SK-N-SH (cell line): ENCODE data around the gene ETF1. TPM values are rescaled to one million over a fixed set of nuclear protein-coding genes. Genes with fewer than 3 reads are reported as not detected.
"Not testable (repeated sequence)": the region's sequence is repeated elsewhere in the genome, so short reads cannot be mapped to it uniquely, and the experiment has no call there.

Experiments
- CTCF ChIA-PET: fragments of 300-600, 350-600 bp; formaldehyde crosslinking; extraction: SDS; loops from one replicate; lab custom pipeline; 2021; lab: Yijun Ruan, JAX
- POLR2A ChIA-PET: fragments of 350-600 bp; sonication (Branson Sonifier 250); formaldehyde crosslinking; extraction: SDS; loops from one replicate; lab custom pipeline; 2020; ENCODE audit warnings: antibody characterized with exemption, inconsistent platforms; lab: Yijun Ruan, JAX
- DNase-seq: peaks from one replicate; pipeline ENCODE4 v3.0.0; 2012
- H2AFZ ChIP-seq: fragments of 200-600 bp; sonication (generic); 2 replicates; pipeline ENCODE4 v1.8.1; 2016; ENCODE audit warnings: antibody characterized with exemption, mild to moderate bottlenecking, low read depth
- H3F3A ChIP-seq: fragments of 200-600 bp; sonication (generic); replicated peaks from 2 replicates; pipeline ENCODE3; 2016; ENCODE audit warnings: antibody characterized with exemption, mild to moderate bottlenecking; ENCODE audit not compliant: insufficient read depth
- H3K27ac ChIP-seq, 2 experiments: fragments of 200-500 bp in 1 of 2; fragments of 200-600 bp in 1 of 2; sonication (Bioruptor generic) in 1 of 2; sonication (generic), shearing (Covaris generic) in 1 of 2; 2 replicates each; pipeline versions ENCODE4 v1.5.1 to v1.6.1; 2014 to 2016; ENCODE audit warnings: low read depth in 2 of 2, inconsistent platforms in 1 of 2, low read length in 1 of 2, mild to moderate bottlenecking in 1 of 2, mixed read lengths in 1 of 2
- H3K27me3 ChIP-seq: fragments of 200-600 bp; sonication (generic), shearing (Covaris generic); 2 replicates; pipeline ENCODE4 v1.6.1; 2016; ENCODE audit warnings: mixed run types; ENCODE audit not compliant: insufficient read depth
- H3K36me3 ChIP-seq, 2 experiments: fragments of 200-500 bp in 1 of 2; fragments of 200-600 bp in 1 of 2; sonication (Bioruptor generic) in 1 of 2; sonication (generic) in 1 of 2; replicated peaks in 1 of 2; 2 replicates each; pipeline versions ENCODE3 to v1.5.1; 2014 to 2016; ENCODE audit warnings: low read length in 1 of 2, mild to moderate bottlenecking in 1 of 2; ENCODE audit not compliant: insufficient read depth in 2 of 2, control insufficient read depth in 1 of 2
- H3K4me1 ChIP-seq, 2 experiments: fragments of 200-500 bp in 1 of 2; fragments of 200-600 bp in 1 of 2; sonication (Bioruptor generic) in 1 of 2; sonication (generic), shearing (Covaris generic) in 1 of 2; 2 replicates each; pipeline versions ENCODE4 v1.5.1 to v1.6.1; 2014 to 2016; ENCODE audit warnings: low read depth in 1 of 2, low read length in 1 of 2, mixed run types in 1 of 2; ENCODE audit not compliant: insufficient read depth in 2 of 2, control insufficient read depth in 1 of 2
- H3K4me2 ChIP-seq: fragments of 200-600 bp; sonication (generic), shearing (Covaris generic); 2 replicates; pipeline ENCODE4 v1.6.1; 2017; ENCODE audit warnings: mixed run types
- H3K4me3 ChIP-seq, 2 experiments: fragments of 200-500 bp in 1 of 2; fragments of 200-600 bp in 1 of 2; sonication (Bioruptor generic) in 1 of 2; sonication (generic), shearing (Covaris generic) in 1 of 2; 2 replicates each; pipeline versions ENCODE4 v1.5.1 to v1.8.1; 2014 to 2016; ENCODE audit warnings: low read depth in 2 of 2, inconsistent platforms in 1 of 2, low read length in 1 of 2, mild to moderate bottlenecking in 1 of 2, mixed read lengths in 1 of 2, moderate library complexity in 1 of 2
- H3K79me2 ChIP-seq: fragments of 200-600 bp; sonication (generic); 2 replicates; pipeline ENCODE4 v1.8.1; 2017; ENCODE audit warnings: mild to moderate bottlenecking; ENCODE audit not compliant: insufficient read depth
- H3K9ac ChIP-seq: fragments of 200-600 bp; sonication (generic); 2 replicates; pipeline ENCODE4 v1.6.1; 2017; ENCODE audit warnings: mixed run types
- H3K9me2 ChIP-seq: fragments of 200-600 bp; sonication (generic); 2 replicates; pipeline ENCODE4 v1.6.1; 2017; ENCODE audit warnings: mixed run types
- H3K9me3 ChIP-seq: fragments of 200-600 bp; sonication (generic); 2 replicates; pipeline ENCODE4 v1.6.1; 2017; ENCODE audit warnings: mixed run types, mild to moderate bottlenecking, moderate library complexity
- H4K20me1 ChIP-seq: fragments of 200-600 bp; sonication (generic); 2 replicates; pipeline ENCODE4 v1.6.1; 2017; ENCODE audit warnings: mild to moderate bottlenecking, mixed run types; ENCODE audit not compliant: insufficient read depth
- CHD2 ChIP-seq: fragments of 150-350 bp; IDR thresholded peaks from 2 replicates; pipeline ENCODE4 v1.6.1; 2018; ENCODE audit warnings: low read length; ENCODE audit not compliant: partially characterized antibody
- ELF1 ChIP-seq: IDR thresholded peaks from 2 replicates; pipeline ENCODE4 v1.4.0; 2012
- FOSL2 ChIP-seq: IDR thresholded peaks from 2 replicates; pipeline ENCODE4 v1.4.0; 2012; ENCODE audit warnings: low read depth, mild to moderate bottlenecking, moderate library complexity, borderline replicate concordance
- FOXJ3 ChIP-seq: sonication (generic); formaldehyde crosslinking; IDR thresholded peaks from 2 replicates; pipeline ENCODE4 v1.5.1; 2020; ENCODE audit warnings: mild to moderate bottlenecking, missing genetic modification reagents
- JUND ChIP-seq: IDR thresholded peaks from 2 replicates; pipeline ENCODE4 v1.4.0; 2012
- RAD21 ChIP-seq: IDR thresholded peaks from 2 replicates; pipeline ENCODE4 v1.6.1; 2012; ENCODE audit warnings: mild to moderate bottlenecking, low read length
- USF2 ChIP-seq: fragments of 150-350 bp; IDR thresholded peaks from 2 replicates; pipeline ENCODE4 v1.6.1; 2017; ENCODE audit warnings: antibody characterized with exemption, low read length, low read depth, borderline replicate concordance
- YY1 ChIP-seq: IDR thresholded peaks from 2 replicates; pipeline ENCODE4 v1.4.0; 2012; ENCODE audit warnings: low read depth, mild to moderate bottlenecking
- WGBS: methylation state at CpG from one replicate; pipeline ENCODE4 v1.1.6; 2017; ENCODE audit warnings: low lambda C conversion rate; 5-methylcytosine and 5-hydroxymethylcytosine counted together
- polyA plus RNA-seq, 3 experiments: library from polyadenylated mRNA; depleted of rRNA; stranded (reverse); fragments of >200 nt; gene quantifications; 2 replicates each; pipeline ENCODE4 v1.2.3, GENCODE V29; 2012
- TF ChIP-seq, protein P1 (sequence below): IDR thresholded peaks from 2 replicates; pipeline ENCODE4 v1.4.0; 2012; ENCODE audit warnings: low read depth

Gene ETF1
- polyA plus RNA-seq, 1 of the 3 experiments (the other 2 are of a cell fraction): 36.7 TPM

DNA sequence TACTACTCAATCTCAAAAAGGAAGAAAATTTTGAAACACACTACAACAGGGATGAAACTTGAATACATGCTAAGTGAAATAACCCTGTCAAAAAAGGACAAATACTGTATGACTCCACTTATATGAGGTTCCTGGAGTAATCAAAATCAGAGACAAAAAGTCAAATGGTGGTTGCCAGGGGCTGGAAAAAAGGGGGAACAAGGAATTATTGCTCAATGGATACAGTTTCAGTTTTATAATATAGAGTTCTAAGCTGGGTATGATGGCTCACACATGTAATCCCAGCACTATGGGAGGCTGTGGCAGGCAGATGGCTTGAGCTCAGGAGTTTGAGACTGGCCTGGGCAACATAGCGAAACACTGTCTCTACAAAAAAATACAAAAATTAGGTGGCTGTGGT lies 29.0 kb downstream of the ETF1 start (continued):
- no peak for TF ChIP-seq CHD2

DNA sequence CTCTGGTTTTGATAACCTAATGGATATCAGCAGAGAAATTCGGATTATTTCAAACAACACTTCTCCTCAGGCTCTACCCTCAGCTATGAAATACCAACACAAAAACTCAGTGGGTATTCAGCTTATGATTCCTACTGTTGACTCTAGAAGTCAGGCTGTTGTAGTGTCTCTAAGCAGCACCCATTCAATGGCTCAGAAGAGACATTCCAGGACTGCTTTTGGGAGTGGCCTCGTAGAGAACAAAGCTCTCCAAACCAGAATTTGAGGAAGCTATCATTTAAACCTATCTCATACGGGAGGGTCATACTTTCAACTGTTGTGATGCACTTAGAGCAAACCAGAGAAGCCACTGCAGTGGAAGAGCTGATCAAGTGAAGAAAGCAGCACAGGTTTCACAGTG lies 34.1 kb downstream of the ETF1 start:
- Histone ChIP-seq H3F3A (peaks cover 37% of the 10 kb centered on the region), H3K4me1 (peaks cover 0 to 6% of the 10 kb centered on the region in 2 experiments; a peak in 1 of 4 replicates), H3K4me2 (no peak overlapping the region), H3K27me3 (no peaks in the 10 kb centered on the region), H3K27ac (no peak overlapping the region), H3K36me3 (peaks cover 60 to 68% of the 10 kb centered on the region in 2 experiments), H3K4me3 (no peak overlapping the region), H2AFZ (no peak overlapping the region)
- WGBS: 90% methylated on average over 3 of the region's 3 CpGs
- POLR2A ChIA-PET: interaction anchor here (0.7 kb wide), 1 partner anchor 17 kb away, joined by 3 read pairs; no protein-coding TSS in a partner anchor
- TF ChIP-seq USF2 (no peak), ELF1 (no peak), CHD2 (no peak), YY1 (no peak), RAD21 (no peak), FOSL2 (no peak), JUND (no peak), FOXJ3 (CRISPR knock-in tag) (no peak)
- TF ChIP-seq, protein P1, sequence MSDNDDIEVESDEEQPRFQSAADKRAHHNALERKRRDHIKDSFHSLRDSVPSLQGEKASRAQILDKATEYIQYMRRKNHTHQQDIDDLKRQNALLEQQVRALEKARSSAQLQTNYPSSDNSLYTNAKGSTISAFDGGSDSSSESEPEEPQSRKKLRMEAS: no peak
- TF ChIP-seq, all 33 proteins: peak for 0
- DNase-seq: no peak
- H4K20me1 ChIP-seq: no peaks in the 10 kb centered on the region; the same call in 1 of the 2 replicates
- H3K9me3 ChIP-seq: no peaks in the 10 kb centered on the region
- H3K9me2 ChIP-seq: no peaks in the 10 kb centered on the region
- CTCF ChIA-PET: interaction anchor here (1.1 to 4.9 kb wide), 2 partner anchors 44 to 60 kb away, joined by 5 to 19 read pairs; partner anchors contain the start of gene EGR1
- H3K79me2 ChIP-seq: peaks cover 13% of the 10 kb centered on the region
- H3K9ac ChIP-seq: no peak overlapping the region

DNA sequence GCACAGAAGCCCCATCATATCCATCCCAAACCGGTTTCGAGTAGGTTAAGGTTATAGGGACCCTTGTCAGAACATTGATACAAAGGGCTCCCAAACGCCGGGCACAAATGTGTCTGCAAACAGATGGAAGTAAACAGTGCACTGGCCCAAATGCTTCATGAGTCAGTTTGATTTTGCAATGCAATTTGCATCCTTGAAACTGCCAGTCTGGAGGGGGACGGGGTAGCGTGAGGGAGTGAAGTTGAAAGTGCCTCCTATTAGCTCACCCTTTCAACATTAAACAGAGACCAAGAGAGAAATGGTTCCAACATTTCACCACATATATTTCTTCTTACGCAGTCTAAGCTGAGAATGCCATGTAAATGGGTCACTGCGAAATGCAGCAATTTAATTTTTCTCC lies 35.6 kb downstream of the ETF1 start:
- H3F3A ChIP-seq: peaks cover 40% of the 10 kb centered on the region
- H2AFZ ChIP-seq, H3K4me1 ChIP-seq, H3K9ac ChIP-seq, H3K4me3 ChIP-seq, H3K9me3 ChIP-seq, H3K27ac ChIP-seq, H3K9me2 ChIP-seq, H3K27me3 ChIP-seq, DNase-seq, H4K20me1 ChIP-seq, POLR2A ChIA-PET, H3K4me2 ChIP-seq: not testable (repeated sequence)
- 90% methylated on average over 8 of the region's 8 CpGs for WGBS
- CTCF ChIA-PET: interaction anchor here (9.4 kb wide), 1 partner anchor 59 kb away, joined by 167 read pairs; no protein-coding TSS in a partner anchor
- peaks cover 12% of the 10 kb centered on the region for H3K79me2 ChIP-seq
- H3K36me3 ChIP-seq: peaks cover 46 to 54% of the 10 kb centered on the region in 2 experiments
